GM18505 (cell line): ENCODE data around the gene CLIP2.
"Not testable (repeated sequence)": the region's sequence is repeated elsewhere in the genome, so short reads cannot be mapped to it uniquely, and the experiment has no call there.

Experiments used
- ATAC-seq: cut with Tn5 transposase; IDR thresholded peaks from one replicate; pipeline ENCODE4 v1.9.1; 2021; ENCODE audit not compliant: unreplicated experiment
- POLR2A ChIP-seq: IDR thresholded peaks from 4 replicates; pipeline ENCODE4 v1.6.1; 2011; ENCODE audit warnings: borderline replicate concordance; ENCODE audit not compliant: insufficient read depth, insufficient read length; ENCODE audit errors: extremely low read depth

CLIP2 gene

GRCh38 chr7:74345970-74346369 is 56.8 kb downstream of the CLIP2 start:
- ATAC-seq: no peak
- TF ChIP-seq POLR2A: no peak

- no peak for ATAC-seq
- TF ChIP-seq POLR2A: no peak
These were observed 60.4 kb downstream of the CLIP2 start for GRCh38 chr7:74349621-74350020.

- no peak for ATAC-seq
- TF ChIP-seq POLR2A: no peak
These were observed 61.5 kb downstream of the CLIP2 start for GRCh38 chr7:74350751-74351150.

- no peak for TF ChIP-seq POLR2A
- no peak for ATAC-seq
These were observed 62.6 kb downstream of the CLIP2 start for GRCh38 chr7:74351836-74352235.

- ATAC-seq: not testable (repeated sequence)
These were observed 63.4 kb downstream of the CLIP2 start for GRCh38 chr7:74352551-74353138.

GRCh38 chr7:74354009-74354408 is 64.8 kb downstream of the CLIP2 start:
- no peak for ATAC-seq
- TF ChIP-seq POLR2A: no peak

GRCh38 chr7:74355091-74355490 is 65.9 kb downstream of the CLIP2 start:
- no peak for ATAC-seq
- TF ChIP-seq POLR2A: no peak

GRCh38 chr7:74356589-74357315 is 67.5 kb downstream of the CLIP2 start:
- no peak for ATAC-seq
- no peak for TF ChIP-seq POLR2A

GRCh38 chr7:74360008-74360407 is 70.8 kb downstream of the CLIP2 start:
- ATAC-seq: no peak
- no peak for TF ChIP-seq POLR2A

GRCh38 chr7:74362266-74362665 is 73.1 kb downstream of the CLIP2 start:
- no peak for ATAC-seq
- TF ChIP-seq POLR2A: no peak

- no peak for TF ChIP-seq POLR2A
These were observed 74.9 kb downstream of the CLIP2 start for GRCh38 chr7:74364061-74364460.

GRCh38 chr7:74365322-74366022 is 76.3 kb downstream of the CLIP2 start:
- ATAC-seq: no peak
- TF ChIP-seq POLR2A: no peak

More at GRCh38 chr7:74364061-74364460, 74.9 kb downstream of the CLIP2 start:
- ATAC-seq: no peak

GRCh38 chr7:74371381-74372341 is 82.5 kb downstream of the CLIP2 start:
- no peak for ATAC-seq
- no peak for TF ChIP-seq POLR2A
